HepG2 (cell line): ENCODE data around the gene PSMB2. TPM values are rescaled to one million over a fixed set of nuclear protein-coding genes. Genes with fewer than 3 reads are reported as not detected.
A peak's percentile ranks its signal among the peaks of the same experiment; 100 is the strongest.

Experiments used
- FOXA1 ChIP-seq, 2 experiments: fragments of 450-650 bp in 1 of 2; sonication (generic) in 1 of 2; formaldehyde crosslinking in 1 of 2; IDR thresholded peaks; 2 replicates each; pipeline versions ENCODE4 v1.4.0 to v1.6.1; 2016 to 2020; ENCODE audit warnings: missing genetic modification reagents in 1 of 2
- FOXO1 ChIP-seq: sonication (generic); formaldehyde crosslinking; IDR thresholded peaks from 2 replicates; pipeline ENCODE4 v1.4.0; 2020; ENCODE audit warnings: missing genetic modification reagents
- FOXP1 ChIP-seq, 2 experiments: fragments of 450-650 bp in 1 of 2; IDR thresholded peaks; 2 replicates each; pipeline ENCODE4 v1.6.1; 2017 to 2018; ENCODE audit warnings: antibody characterized with exemption in 1 of 2
- GATAD2A ChIP-seq: IDR thresholded peaks from 2 replicates; pipeline ENCODE4 v1.6.1; 2016
- HMG20A ChIP-seq: IDR thresholded peaks from 2 replicates; pipeline ENCODE4 v1.6.1; 2016; ENCODE audit warnings: borderline replicate concordance
- ISX ChIP-seq: sonication (generic); formaldehyde crosslinking; conservative IDR thresholded peaks from 2 replicates; pipeline ENCODE4 v1.5.0; 2020; ENCODE audit warnings: missing genetic modification reagents
- KLF15 ChIP-seq: sonication (generic); formaldehyde crosslinking; IDR thresholded peaks from 2 replicates; pipeline ENCODE4 v1.8.1; 2023; ENCODE audit warnings: borderline replicate concordance, mild to moderate bottlenecking, inconsistent platforms, missing genetic modification reagents, mixed read lengths
- MXD4 ChIP-seq: IDR thresholded peaks from 2 replicates; pipeline ENCODE4 v1.6.1; 2016; ENCODE audit warnings: mild to moderate bottlenecking, missing biosample characterization, missing genetic modification reagents
- SIN3A ChIP-seq: IDR thresholded peaks from 2 replicates; pipeline ENCODE4 v1.6.1; 2011; ENCODE audit warnings: low read depth, mild to moderate bottlenecking, control low read depth, low read length, borderline replicate concordance
- TCF7 ChIP-seq: sonication (generic); IDR thresholded peaks from 2 replicates; pipeline ENCODE4 v1.6.1; 2016; ENCODE audit warnings: antibody characterized with exemption, low read depth
- XRCC5 ChIP-seq: fragments of 200-400 bp; formaldehyde crosslinking; optimal IDR thresholded peaks from 2 replicates; pipeline ENCODE3; 2017; ENCODE audit warnings: mild to moderate bottlenecking, low read length
- YEATS4 ChIP-seq: sonication (generic); formaldehyde crosslinking; IDR thresholded peaks from 2 replicates; pipeline ENCODE4 v1.4.0; 2020; ENCODE audit warnings: missing genetic modification reagents, borderline replicate concordance
- ZNF180 ChIP-seq: sonication (generic); formaldehyde crosslinking; IDR thresholded peaks from 2 replicates; pipeline ENCODE4 v1.4.0; 2020; ENCODE audit warnings: low read depth, missing genetic modification reagents, borderline replicate concordance
- ZNF484 ChIP-seq: sonication (generic); formaldehyde crosslinking; IDR thresholded peaks from 2 replicates; pipeline ENCODE4 v1.5.1; 2020; ENCODE audit warnings: mild to moderate bottlenecking, low read depth, missing genetic modification reagents, borderline replicate concordance
- ZNF496 ChIP-seq: sonication (generic); formaldehyde crosslinking; IDR thresholded peaks from 2 replicates; pipeline ENCODE4 v1.8.1; 2023; ENCODE audit warnings: mild to moderate bottlenecking, moderate library complexity, missing genetic modification reagents; ENCODE audit not compliant: insufficient replicate concordance
- ZNF501 ChIP-seq: sonication (generic); formaldehyde crosslinking; IDR thresholded peaks from 2 replicates; pipeline ENCODE4 v1.5.1; 2020; ENCODE audit warnings: mild to moderate bottlenecking, moderate library complexity, missing genetic modification reagents
- ZNF543 ChIP-seq: sonication (generic); formaldehyde crosslinking; IDR thresholded peaks from 2 replicates; pipeline ENCODE4 v1.4.0; 2020; ENCODE audit warnings: mild to moderate bottlenecking, missing genetic modification reagents
- ZNF549 ChIP-seq: sonication (generic); formaldehyde crosslinking; IDR thresholded peaks from 2 replicates; pipeline ENCODE4 v1.5.0; 2020; ENCODE audit warnings: missing genetic modification reagents
- ZNF749 ChIP-seq: sonication (generic); formaldehyde crosslinking; IDR thresholded peaks from 2 replicates; pipeline ENCODE4 v1.8.0; 2022; ENCODE audit warnings: mild to moderate bottlenecking, missing genetic modification reagents, moderate library complexity, borderline replicate concordance
- polyA plus RNA-seq, 8 experiments: library from polyadenylated mRNA; depleted of rRNA in 3 of 8; stranded (reverse) in 7 of 8; unstranded in 1 of 8; fragments of >200 nt; fragmentation: Illumina TruSeq in 4 of 8; extraction: Trizol in 4 of 8; gene quantifications; 2 replicates each; pipeline versions ENCODE4 v1.2.1 to v1.2.3, GENCODE V29; 2011 to 2016; ENCODE audit warnings: low read depth in 4 of 8, missing spikeins in 1 of 8, mixed read lengths in 1 of 8; ENCODE audit not compliant: insufficient read depth in 1 of 8
- total RNA-seq, 5 experiments: library from RNA; depleted of rRNA; stranded (reverse); fragments of >200 nt; fragmentation: Illumina TruSeq; extraction: Trizol; gene quantifications; 2 replicates each; pipeline ENCODE4 v1.2.3, GENCODE V29; 2016; ENCODE audit warnings: low read depth in 1 of 5
- TF ChIP-seq, protein P1 (sequence below): sonication (generic); formaldehyde crosslinking; IDR thresholded peaks from 2 replicates; pipeline ENCODE4 v1.8.1; 2023; ENCODE audit warnings: mild to moderate bottlenecking, inconsistent platforms, moderate library complexity, missing genetic modification reagents, borderline replicate concordance
- TF ChIP-seq, protein P2 (sequence below): sonication (generic); formaldehyde crosslinking; IDR thresholded peaks from 2 replicates; pipeline ENCODE4 v1.5.1; 2020; ENCODE audit warnings: missing genetic modification reagents, mild to moderate bottlenecking, borderline replicate concordance
- TF ChIP-seq, protein P3 (sequence below): sonication (generic); formaldehyde crosslinking; IDR thresholded peaks from 2 replicates; pipeline ENCODE4 v1.5.0; 2020; ENCODE audit warnings: mild to moderate bottlenecking, missing genetic modification reagents, moderate library complexity
- TF ChIP-seq, protein P4 (sequence below): sonication (generic); formaldehyde crosslinking; IDR thresholded peaks from 2 replicates; pipeline ENCODE4 v1.4.0; 2020; ENCODE audit warnings: missing genetic modification reagents; ENCODE audit errors: not compliant biosample characterization

The PSMB2 gene
- total and polyA plus RNA-seq, 2 of the 13 experiments (the other 11 are each of a cell fraction or from before 2014, with no cell fraction given), result 60.6 to 62.2 TPM

DNA sequence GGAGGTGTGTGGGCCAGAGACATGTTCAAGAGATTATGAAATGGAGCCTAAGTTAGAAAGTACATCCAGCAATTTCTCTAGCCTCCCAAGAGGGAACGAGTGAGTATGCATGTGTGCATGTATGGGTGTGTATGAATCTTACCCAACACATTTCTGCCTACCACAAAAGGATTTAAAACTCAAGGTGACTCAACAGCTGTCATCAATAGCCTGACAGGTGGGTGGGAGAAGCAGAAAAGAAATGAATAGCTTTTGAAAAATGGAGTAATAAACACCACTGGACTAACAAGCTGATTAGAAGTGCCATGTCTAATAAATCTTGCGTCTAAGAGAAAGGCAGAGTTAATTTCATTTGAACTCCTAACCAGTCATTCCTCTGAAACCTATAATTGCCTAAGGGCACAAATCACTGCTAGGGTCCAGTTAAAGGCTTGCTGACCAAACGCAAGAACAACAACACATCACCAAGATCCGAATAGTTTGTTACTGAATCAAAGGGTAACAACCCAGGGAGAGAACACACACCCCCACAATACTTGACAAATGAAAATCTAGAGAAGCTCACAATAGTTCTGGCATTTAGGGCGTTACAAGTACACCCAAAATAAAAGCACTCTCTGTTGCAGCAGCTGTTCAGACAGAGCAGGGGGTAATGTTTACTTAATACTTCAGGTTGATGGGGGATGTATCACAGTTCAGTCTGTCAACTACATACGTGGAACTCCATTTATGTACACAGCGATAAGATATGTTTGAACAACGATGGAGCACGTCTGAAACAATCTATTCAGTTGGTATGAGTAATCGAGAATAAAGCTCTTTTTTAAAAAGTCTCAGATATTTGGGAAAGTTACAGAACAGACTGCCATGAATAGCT lies 85.5 kb downstream of the PSMB2 start (continued):
- TF ChIP-seq, protein P1, sequence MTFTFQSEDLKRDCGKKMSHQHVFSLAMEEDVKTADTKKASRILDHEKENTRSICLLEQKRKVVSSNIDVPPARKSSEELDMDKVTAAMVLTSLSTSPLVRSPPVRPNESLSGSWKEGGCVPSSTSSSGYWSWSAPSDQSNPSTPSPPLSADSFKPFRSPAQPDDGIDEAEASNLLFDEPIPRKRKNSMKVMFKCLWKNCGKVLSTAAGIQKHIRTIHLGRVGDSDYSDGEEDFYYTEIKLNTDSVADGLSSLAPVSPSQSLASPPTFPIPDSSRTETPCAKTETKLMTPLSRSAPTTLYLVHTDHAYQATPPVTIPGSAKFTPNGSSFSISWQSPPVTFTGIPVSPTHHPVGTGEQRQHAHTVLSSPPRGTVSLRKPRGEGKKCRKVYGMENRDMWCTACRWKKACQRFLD, result no peak
- TF ChIP-seq ISX (CRISPR knock-in tag) (no peak), GATAD2A (CRISPR knock-in tag) (peak; percentile 75), MXD4 (CRISPR knock-in tag) (0 out of 2 replicates have a peak, but pooled peaks have one; percentile 18), FOXO1 (CRISPR knock-in tag) (peak; percentile 46; the same call in 1 of the 2 replicates), ZNF484 (no peak), TCF7 (peak; percentile 60; the same call in 1 of the 2 replicates), ZNF501 (CRISPR knock-in tag) (no peak), ZNF180 (CRISPR knock-in tag) (no peak), FOXA1 (IDR thresholded peaks at IDR 0.05) (peak; percentile 87), FOXA1 (CRISPR knock-in tag; IDR thresholded peaks at IDR 0.05) (peak; percentile 95), HMG20A (peak; percentile 91), XRCC5 (no peak), SIN3A (0 out of 2 replicates have a peak, but pooled peaks have one; percentile 60), KLF15 (CRISPR knock-in tag) (no peak), YEATS4 (CRISPR knock-in tag) (no peak), ZNF749 (CRISPR knock-in tag) (no peak), ZNF496 (CRISPR knock-in tag) (no peak), FOXP1 (IDR thresholded peaks at IDR 0.05) (no peak), FOXP1 (CRISPR knock-in tag; IDR thresholded peaks at IDR 0.05) (peak; percentile 72), ZNF543 (CRISPR knock-in tag) (no peak), ZNF549 (CRISPR knock-in tag) (no peak)
- TF ChIP-seq, protein P2, sequence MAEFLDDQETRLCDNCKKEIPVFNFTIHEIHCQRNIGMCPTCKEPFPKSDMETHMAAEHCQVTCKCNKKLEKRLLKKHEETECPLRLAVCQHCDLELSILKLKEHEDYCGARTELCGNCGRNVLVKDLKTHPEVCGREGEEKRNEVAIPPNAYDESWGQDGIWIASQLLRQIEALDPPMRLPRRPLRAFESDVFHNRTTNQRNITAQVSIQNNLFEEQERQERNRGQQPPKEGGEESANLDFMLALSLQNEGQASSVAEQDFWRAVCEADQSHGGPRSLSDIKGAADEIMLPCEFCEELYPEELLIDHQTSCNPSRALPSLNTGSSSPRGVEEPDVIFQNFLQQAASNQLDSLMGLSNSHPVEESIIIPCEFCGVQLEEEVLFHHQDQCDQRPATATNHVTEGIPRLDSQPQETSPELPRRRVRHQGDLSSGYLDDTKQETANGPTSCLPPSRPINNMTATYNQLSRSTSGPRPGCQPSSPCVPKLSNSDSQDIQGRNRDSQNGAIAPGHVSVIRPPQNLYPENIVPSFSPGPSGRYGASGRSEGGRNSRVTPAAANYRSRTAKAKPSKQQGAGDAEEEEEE (CRISPR knock-in tag), result no peak
- TF ChIP-seq, protein P3, sequence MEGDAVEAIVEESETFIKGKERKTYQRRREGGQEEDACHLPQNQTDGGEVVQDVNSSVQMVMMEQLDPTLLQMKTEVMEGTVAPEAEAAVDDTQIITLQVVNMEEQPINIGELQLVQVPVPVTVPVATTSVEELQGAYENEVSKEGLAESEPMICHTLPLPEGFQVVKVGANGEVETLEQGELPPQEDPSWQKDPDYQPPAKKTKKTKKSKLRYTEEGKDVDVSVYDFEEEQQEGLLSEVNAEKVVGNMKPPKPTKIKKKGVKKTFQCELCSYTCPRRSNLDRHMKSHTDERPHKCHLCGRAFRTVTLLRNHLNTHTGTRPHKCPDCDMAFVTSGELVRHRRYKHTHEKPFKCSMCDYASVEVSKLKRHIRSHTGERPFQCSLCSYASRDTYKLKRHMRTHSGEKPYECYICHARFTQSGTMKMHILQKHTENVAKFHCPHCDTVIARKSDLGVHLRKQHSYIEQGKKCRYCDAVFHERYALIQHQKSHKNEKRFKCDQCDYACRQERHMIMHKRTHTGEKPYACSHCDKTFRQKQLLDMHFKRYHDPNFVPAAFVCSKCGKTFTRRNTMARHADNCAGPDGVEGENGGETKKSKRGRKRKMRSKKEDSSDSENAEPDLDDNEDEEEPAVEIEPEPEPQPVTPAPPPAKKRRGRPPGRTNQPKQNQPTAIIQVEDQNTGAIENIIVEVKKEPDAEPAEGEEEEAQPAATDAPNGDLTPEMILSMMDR (CRISPR knock-in tag), result no peak
- TF ChIP-seq, protein P4, sequence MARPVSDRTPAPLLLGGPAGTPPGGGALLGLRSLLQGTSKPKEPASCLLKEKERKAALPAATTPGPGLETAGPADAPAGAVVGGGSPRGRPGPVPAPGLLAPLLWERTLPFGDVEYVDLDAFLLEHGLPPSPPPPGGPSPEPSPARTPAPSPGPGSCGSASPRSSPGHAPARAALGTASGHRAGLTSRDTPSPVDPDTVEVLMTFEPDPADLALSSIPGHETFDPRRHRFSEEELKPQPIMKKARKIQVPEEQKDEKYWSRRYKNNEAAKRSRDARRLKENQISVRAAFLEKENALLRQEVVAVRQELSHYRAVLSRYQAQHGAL, result no peak
